HepG2 (cell line): Measurements from ENCODE around the gene NSMF. TPM values are rescaled to one million over a fixed set of nuclear protein-coding genes. Genes with fewer than 3 reads are reported as not detected.

Source experiments
- GLI4 ChIP-seq: sonication (generic); formaldehyde crosslinking; IDR thresholded peaks from 2 replicates; pipeline ENCODE4 v1.5.1; 2020; ENCODE audit warnings: missing genetic modification reagents, mild to moderate bottlenecking, moderate library complexity, borderline replicate concordance
- HNF1B ChIP-seq: sonication (generic); formaldehyde crosslinking; IDR thresholded peaks from 2 replicates; pipeline ENCODE4 v1.5.1; 2020; ENCODE audit warnings: mild to moderate bottlenecking, moderate library complexity, missing genetic modification reagents
- HOXA7 ChIP-seq: sonication (generic); formaldehyde crosslinking; IDR thresholded peaks from 2 replicates; pipeline ENCODE4 v1.8.1; 2022; ENCODE audit warnings: mild to moderate bottlenecking, missing genetic modification reagents, moderate library complexity
- KLF6 ChIP-seq: IDR thresholded peaks from 2 replicates; pipeline ENCODE4 v1.8.0; 2016; ENCODE audit warnings: missing biosample characterization, missing genetic modification reagents
- TBL1XR1 ChIP-seq: fragments of 150-350 bp; IDR thresholded peaks from 2 replicates; pipeline ENCODE4 v1.6.1; 2014; ENCODE audit warnings: borderline replicate concordance, low read length; ENCODE audit not compliant: partially characterized antibody
- ZNF441 ChIP-seq: sonication (generic); formaldehyde crosslinking; IDR thresholded peaks from 2 replicates; pipeline ENCODE4 v1.7.0; 2021; ENCODE audit warnings: missing genetic modification reagents, borderline replicate concordance
- ZNF556 ChIP-seq: sonication (generic); formaldehyde crosslinking; IDR thresholded peaks from 2 replicates; pipeline ENCODE4 v1.4.0; 2020; ENCODE audit warnings: mild to moderate bottlenecking, missing genetic modification reagents, borderline replicate concordance
- ZNF790 ChIP-seq: sonication (generic); formaldehyde crosslinking; IDR thresholded peaks from 2 replicates; pipeline ENCODE4 v1.8.0; 2022; ENCODE audit warnings: missing genetic modification reagents, mild to moderate bottlenecking, borderline replicate concordance
- ZSCAN20 ChIP-seq: sonication (generic); formaldehyde crosslinking; IDR thresholded peaks from 2 replicates; pipeline ENCODE4 v1.4.0; 2020; ENCODE audit warnings: missing genetic modification reagents, mild to moderate bottlenecking, borderline replicate concordance
- polyA plus RNA-seq, 8 experiments: library from polyadenylated mRNA; depleted of rRNA in 3 of 8; stranded (reverse) in 7 of 8; unstranded in 1 of 8; fragments of >200 nt; fragmentation: Illumina TruSeq in 4 of 8; extraction: Trizol in 4 of 8; gene quantifications; 2 replicates each; pipeline versions ENCODE4 v1.2.1 to v1.2.3, GENCODE V29; 2011 to 2016; ENCODE audit warnings: low read depth in 4 of 8, missing spikeins in 1 of 8, mixed read lengths in 1 of 8; ENCODE audit not compliant: insufficient read depth in 1 of 8
- total RNA-seq, 5 experiments: library from RNA; depleted of rRNA; stranded (reverse); fragments of >200 nt; fragmentation: Illumina TruSeq; extraction: Trizol; gene quantifications; 2 replicates each; pipeline ENCODE4 v1.2.3, GENCODE V29; 2016; ENCODE audit warnings: low read depth in 1 of 5
- TF ChIP-seq, protein P1 (sequence below): sonication (generic); formaldehyde crosslinking; IDR thresholded peaks from 2 replicates; pipeline ENCODE4 v1.4.0; 2020; ENCODE audit warnings: missing genetic modification reagents, mild to moderate bottlenecking, borderline replicate concordance
- TF ChIP-seq, protein P2 (sequence below): IDR thresholded peaks from 2 replicates; pipeline ENCODE4 v1.6.1; 2016
- TF ChIP-seq, protein P3 (sequence below): sonication (generic); formaldehyde crosslinking; IDR thresholded peaks from 2 replicates; pipeline ENCODE4 v1.5.0; 2020; ENCODE audit warnings: mild to moderate bottlenecking, missing genetic modification reagents, borderline replicate concordance

NSMF gene
- total and polyA plus RNA-seq, 2 of the 13 experiments (the other 11 are each of a cell fraction or from before 2014, with no cell fraction given): 44.3 to 183 TPM

DNA sequence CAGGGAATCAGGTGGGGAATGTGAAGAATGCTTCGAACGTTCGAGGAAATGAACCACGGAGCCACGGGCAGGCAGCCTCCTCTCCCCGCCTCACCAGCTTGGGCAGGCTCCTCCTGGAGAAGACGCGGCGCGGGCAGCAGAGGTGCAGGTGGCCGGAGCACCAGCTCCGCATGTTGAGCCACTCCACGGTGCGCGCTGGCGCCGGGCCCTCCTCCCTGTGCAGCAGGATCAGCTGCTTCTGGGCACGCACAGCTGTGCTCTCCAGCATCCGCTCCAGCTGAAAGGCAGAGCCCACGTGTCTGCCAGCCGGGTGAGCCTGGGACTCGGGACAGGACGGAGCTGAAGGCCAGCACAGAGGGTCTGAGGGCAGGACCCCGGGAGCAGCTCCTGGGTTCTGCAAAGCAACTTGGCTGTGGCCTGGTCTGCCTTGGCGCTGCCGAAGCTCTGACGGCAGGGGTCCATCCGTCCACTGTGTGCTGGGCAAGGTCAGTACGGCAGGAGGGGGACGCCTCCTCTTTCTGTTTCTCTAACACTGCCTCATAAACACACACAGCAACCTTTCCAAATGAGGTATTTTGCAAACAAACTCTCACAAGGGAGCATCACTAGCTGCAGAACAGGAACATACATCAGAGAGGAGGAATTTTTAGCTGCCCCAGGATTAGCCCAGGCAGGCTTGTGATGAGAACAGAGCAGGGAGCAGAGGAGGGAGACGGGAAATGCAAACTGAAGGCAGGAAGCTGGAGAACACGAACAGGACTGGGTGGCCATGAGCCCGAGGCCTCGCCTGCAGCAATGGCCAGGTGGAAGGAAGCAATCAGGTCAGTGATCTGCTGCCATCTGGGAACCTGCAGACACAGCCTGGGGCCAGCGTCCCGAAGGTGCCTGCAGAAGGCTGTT lies 20.1 kb upstream of the NSMF start (continued):
- TF ChIP-seq KLF6: no peak
- no peak for TF ChIP-seq ZNF556 (CRISPR knock-in tag)
- no peak for TF ChIP-seq HNF1B (CRISPR knock-in tag)
- TF ChIP-seq HOXA7: no peak
- 0 out of 2 replicates have a peak, but pooled peaks have one; percentile 25 for TF ChIP-seq ZNF790 (CRISPR knock-in tag)
- TF ChIP-seq, protein P1, sequence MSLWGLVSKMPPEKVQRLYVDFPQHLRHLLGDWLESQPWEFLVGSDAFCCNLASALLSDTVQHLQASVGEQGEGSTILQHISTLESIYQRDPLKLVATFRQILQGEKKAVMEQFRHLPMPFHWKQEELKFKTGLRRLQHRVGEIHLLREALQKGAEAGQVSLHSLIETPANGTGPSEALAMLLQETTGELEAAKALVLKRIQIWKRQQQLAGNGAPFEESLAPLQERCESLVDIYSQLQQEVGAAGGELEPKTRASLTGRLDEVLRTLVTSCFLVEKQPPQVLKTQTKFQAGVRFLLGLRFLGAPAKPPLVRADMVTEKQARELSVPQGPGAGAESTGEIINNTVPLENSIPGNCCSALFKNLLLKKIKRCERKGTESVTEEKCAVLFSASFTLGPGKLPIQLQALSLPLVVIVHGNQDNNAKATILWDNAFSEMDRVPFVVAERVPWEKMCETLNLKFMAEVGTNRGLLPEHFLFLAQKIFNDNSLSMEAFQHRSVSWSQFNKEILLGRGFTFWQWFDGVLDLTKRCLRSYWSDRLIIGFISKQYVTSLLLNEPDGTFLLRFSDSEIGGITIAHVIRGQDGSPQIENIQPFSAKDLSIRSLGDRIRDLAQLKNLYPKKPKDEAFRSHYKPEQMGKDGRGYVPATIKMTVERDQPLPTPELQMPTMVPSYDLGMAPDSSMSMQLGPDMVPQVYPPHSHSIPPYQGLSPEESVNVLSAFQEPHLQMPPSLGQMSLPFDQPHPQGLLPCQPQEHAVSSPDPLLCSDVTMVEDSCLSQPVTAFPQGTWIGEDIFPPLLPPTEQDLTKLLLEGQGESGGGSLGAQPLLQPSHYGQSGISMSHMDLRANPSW: no peak
- no peak for TF ChIP-seq TBL1XR1
- TF ChIP-seq, protein P2, sequence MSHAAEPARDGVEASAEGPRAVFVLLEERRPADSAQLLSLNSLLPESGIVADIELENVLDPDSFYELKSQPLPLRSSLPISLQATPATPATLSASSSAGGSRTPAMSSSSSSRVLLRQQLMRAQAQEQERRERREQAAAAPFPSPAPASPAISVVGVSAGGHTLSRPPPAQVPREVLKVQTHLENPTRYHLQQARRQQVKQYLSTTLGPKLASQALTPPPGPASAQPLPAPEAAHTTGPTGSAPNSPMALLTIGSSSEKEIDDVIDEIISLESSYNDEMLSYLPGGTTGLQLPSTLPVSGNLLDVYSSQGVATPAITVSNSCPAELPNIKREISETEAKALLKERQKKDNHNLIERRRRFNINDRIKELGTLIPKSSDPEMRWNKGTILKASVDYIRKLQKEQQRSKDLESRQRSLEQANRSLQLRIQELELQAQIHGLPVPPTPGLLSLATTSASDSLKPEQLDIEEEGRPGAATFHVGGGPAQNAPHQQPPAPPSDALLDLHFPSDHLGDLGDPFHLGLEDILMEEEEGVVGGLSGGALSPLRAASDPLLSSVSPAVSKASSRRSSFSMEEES: no peak
- TF ChIP-seq, protein P3, sequence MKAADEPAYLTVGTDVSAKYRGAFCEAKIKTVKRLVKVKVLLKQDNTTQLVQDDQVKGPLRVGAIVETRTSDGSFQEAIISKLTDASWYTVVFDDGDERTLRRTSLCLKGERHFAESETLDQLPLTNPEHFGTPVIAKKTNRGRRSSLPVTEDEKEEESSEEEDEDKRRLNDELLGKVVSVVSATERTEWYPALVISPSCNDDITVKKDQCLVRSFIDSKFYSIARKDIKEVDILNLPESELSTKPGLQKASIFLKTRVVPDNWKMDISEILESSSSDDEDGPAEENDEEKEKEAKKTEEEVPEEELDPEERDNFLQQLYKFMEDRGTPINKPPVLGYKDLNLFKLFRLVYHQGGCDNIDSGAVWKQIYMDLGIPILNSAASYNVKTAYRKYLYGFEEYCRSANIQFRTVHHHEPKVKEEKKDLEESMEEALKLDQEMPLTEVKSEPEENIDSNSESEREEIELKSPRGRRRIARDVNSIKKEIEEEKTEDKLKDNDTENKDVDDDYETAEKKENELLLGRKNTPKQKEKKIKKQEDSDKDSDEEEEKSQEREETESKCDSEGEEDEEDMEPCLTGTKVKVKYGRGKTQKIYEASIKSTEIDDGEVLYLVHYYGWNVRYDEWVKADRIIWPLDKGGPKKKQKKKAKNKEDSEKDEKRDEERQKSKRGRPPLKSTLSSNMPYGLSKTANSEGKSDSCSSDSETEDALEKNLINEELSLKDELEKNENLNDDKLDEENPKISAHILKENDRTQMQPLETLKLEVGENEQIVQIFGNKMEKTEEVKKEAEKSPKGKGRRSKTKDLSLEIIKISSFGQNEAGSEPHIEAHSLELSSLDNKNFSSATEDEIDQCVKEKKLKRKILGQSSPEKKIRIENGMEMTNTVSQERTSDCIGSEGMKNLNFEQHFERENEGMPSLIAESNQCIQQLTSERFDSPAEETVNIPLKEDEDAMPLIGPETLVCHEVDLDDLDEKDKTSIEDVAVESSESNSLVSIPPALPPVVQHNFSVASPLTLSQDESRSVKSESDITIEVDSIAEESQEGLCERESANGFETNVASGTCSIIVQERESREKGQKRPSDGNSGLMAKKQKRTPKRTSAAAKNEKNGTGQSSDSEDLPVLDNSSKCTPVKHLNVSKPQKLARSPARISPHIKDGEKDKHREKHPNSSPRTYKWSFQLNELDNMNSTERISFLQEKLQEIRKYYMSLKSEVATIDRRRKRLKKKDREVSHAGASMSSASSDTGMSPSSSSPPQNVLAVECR (CRISPR knock-in tag): no peak
- no peak for TF ChIP-seq ZNF441 (CRISPR knock-in tag)
- TF ChIP-seq GLI4 (CRISPR knock-in tag): no peak
- no peak for TF ChIP-seq ZSCAN20 (CRISPR knock-in tag)
